ENCODE measurements around the gene BTG3.

DNA sequence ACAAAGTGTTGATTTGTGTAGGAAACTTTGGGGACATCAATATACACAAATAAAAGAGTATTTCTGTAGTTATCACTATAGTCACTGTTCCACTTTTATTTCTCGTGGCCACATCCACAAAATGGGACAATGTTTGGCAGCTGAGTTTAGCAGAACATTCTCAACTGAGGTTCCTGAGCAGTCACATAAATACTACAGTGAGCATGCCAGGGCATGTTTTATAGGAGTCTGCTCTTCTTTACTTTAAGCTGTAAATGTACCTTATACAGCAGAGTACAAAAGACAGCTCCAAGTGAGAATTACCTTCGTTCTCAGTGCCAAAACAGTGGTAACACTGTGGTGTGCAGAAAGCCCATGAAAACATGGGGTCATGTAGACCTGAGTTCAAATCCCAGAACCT is 5.0 kb downstream of the BTG3 start:
- no peak for TF ChIP-seq CTCF (conservative IDR thresholded peaks at IDR 0.05; ENCODE audit: low read length)
- no peak for TF ChIP-seq EZH2phosphoT487 (IDR thresholded peaks at IDR 0.05; ENCODE audit: borderline replicate concordance)

Data from Loucy (cell line).